ENCODE results near the gene TNFAIP8L1.

GRCh38 chr19:4660993-4661392 lies 21.7 kb downstream of the TNFAIP8L1 start:
- no peak for TF ChIP-seq CTCF (conservative IDR thresholded peaks at IDR 0.05; ENCODE audit: low read length)
- TF ChIP-seq EZH2phosphoT487 (IDR thresholded peaks at IDR 0.05; ENCODE audit: borderline replicate concordance), result no peak

Data from Loucy (cell line).